Lung (tissue), 12 donors: Measurements from ENCODE around the gene TAS2R39. TPM values are rescaled to one million over a fixed set of nuclear protein-coding genes. Genes with fewer than 3 reads are reported as not detected.

Experiments used
- ATAC-seq: fragments of 200-7000 bp; cut with Tn5 transposase; one replicate; pipeline ENCODE4 v1.9.1; 2020; ENCODE audit warnings: moderate number of reproducible peaks; ENCODE audit not compliant: insufficient read depth, low FRiP score
- DNase-seq, 3 donors: peaks; one replicate each; pipeline ENCODE4 v3.0.0-alpha.2; 2013 to 2017
- H3K27ac ChIP-seq, 2 donors: one replicate each; pipeline ENCODE4 v1.5.1; 2013; ENCODE audit warnings: mild to moderate bottlenecking in 2 of 2, moderate library complexity in 2 of 2, control low read depth in 1 of 2, inconsistent platforms in 1 of 2, low read depth in 1 of 2, low read length in 1 of 2
- H3K27me3 ChIP-seq, 3 donors: one replicate each; pipeline ENCODE4 v1.5.1; 2013; ENCODE audit warnings: low read length in 2 of 3; ENCODE audit not compliant: control insufficient read depth in 3 of 3, insufficient read depth in 3 of 3
- H3K36me3 ChIP-seq, 4 donors: one replicate each; pipeline ENCODE4 v1.5.1; 2013; ENCODE audit warnings: low read length in 4 of 4, mild to moderate bottlenecking in 1 of 4, moderate library complexity in 1 of 4; ENCODE audit not compliant: control insufficient read depth in 4 of 4, insufficient read depth in 4 of 4
- H3K4me1 ChIP-seq, 5 donors: one replicate each; pipeline ENCODE4 v1.5.1; 2013; ENCODE audit warnings: low read length in 5 of 5, mild to moderate bottlenecking in 2 of 5, moderate library complexity in 1 of 5; ENCODE audit not compliant: control insufficient read depth in 5 of 5, insufficient read depth in 5 of 5
- H3K4me3 ChIP-seq: one replicate; pipeline ENCODE4 v1.5.1; 2013; ENCODE audit warnings: mild to moderate bottlenecking, control low read depth, moderate library complexity
- H3K9ac ChIP-seq, 2 donors: one replicate each; pipeline ENCODE4 v1.5.1; 2013; ENCODE audit warnings: low read length in 2 of 2, control low read depth in 1 of 2; ENCODE audit not compliant: insufficient read depth in 1 of 2
- H3K9me3 ChIP-seq, 4 donors: one replicate each; pipeline ENCODE4 v1.5.1; 2013; ENCODE audit warnings: low read length in 3 of 4, mild to moderate bottlenecking in 1 of 4, moderate library complexity in 1 of 4; ENCODE audit not compliant: control insufficient read depth in 4 of 4, insufficient read depth in 3 of 4
- WGBS, 2 donors: extraction: QIAGEN DNeasy Blood & Tissue Kit; methylation state at CpG; one replicate each; pipeline ENCODE4 v1.1.7; 2013; 5-methylcytosine and 5-hydroxymethylcytosine counted together
- polyA plus RNA-seq, 2 donors: library from polyadenylated mRNA; stranded (reverse); fragments of 200-250 nt; gene quantifications; one replicate each; pipeline ENCODE4 v1.2.1, GENCODE V29; 2013
- total RNA-seq, 2 donors: library from RNA; depleted of rRNA in 1 of 2; stranded (reverse); fragments of >200 nt in 1 of 2; gene quantifications; one replicate each; pipeline ENCODE4 v1.2.1, GENCODE V29; 2014 to 2021
- TF ChIP-seq, protein P1 (sequence below): IDR thresholded peaks from 2 replicates; pipeline ENCODE4 v1.5.1; 2012; ENCODE audit warnings: mild to moderate bottlenecking; ENCODE audit errors: control extremely low read depth, extremely low read depth
- donor health status: control.
- donor health status: control.
- donor health status: Bipolar disorder and iron deficiency.
- donor health status: healthy.
- donor health status: DM: yes; HTN: yes; CAD: no.

The TAS2R39 gene
- total and polyA plus RNA-seq, 4 donors, result not detected

DNA sequence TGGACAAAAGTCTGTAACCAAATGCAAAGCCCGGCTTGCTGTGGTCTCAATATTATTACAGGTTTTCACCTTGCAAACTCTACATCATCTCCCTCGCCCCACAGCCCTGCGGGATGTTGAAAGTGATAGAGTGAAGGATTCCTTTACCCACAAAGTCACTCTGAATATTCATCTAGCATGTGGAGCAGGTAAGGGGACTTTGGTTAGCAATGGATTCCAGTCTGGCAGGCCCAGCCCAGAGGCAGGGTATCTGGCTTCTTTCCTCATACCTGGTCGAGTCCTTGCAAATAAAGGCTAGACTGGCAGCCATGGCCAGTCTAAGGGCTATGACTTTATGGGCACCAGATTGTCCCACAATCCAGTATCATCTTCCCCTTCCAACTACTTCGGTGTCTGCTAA is 41.8 kb downstream of the TAS2R39 start:
- TF ChIP-seq, protein P1, sequence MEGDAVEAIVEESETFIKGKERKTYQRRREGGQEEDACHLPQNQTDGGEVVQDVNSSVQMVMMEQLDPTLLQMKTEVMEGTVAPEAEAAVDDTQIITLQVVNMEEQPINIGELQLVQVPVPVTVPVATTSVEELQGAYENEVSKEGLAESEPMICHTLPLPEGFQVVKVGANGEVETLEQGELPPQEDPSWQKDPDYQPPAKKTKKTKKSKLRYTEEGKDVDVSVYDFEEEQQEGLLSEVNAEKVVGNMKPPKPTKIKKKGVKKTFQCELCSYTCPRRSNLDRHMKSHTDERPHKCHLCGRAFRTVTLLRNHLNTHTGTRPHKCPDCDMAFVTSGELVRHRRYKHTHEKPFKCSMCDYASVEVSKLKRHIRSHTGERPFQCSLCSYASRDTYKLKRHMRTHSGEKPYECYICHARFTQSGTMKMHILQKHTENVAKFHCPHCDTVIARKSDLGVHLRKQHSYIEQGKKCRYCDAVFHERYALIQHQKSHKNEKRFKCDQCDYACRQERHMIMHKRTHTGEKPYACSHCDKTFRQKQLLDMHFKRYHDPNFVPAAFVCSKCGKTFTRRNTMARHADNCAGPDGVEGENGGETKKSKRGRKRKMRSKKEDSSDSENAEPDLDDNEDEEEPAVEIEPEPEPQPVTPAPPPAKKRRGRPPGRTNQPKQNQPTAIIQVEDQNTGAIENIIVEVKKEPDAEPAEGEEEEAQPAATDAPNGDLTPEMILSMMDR, result no peak
- no peak overlapping the region for H3K4me3 ChIP-seq
- peaks cover 0 to 5% (median 0%) of the 10 kb centered on the region in 3 donors for H3K27me3 ChIP-seq
- no peak overlapping the region for H3K9ac ChIP-seq
- DNase-seq, result no peak
- H3K9me3 ChIP-seq, result no peaks in the 10 kb centered on the region
- no peaks in the 10 kb centered on the region for H3K36me3 ChIP-seq
- ATAC-seq, result no peak
- no peaks in the 10 kb centered on the region for H3K4me1 ChIP-seq
- 91 to 95% methylated on average over 5 of the region's 5 CpGs for WGBS, 2 donors
- H3K27ac ChIP-seq, result no peak overlapping the region

DNA sequence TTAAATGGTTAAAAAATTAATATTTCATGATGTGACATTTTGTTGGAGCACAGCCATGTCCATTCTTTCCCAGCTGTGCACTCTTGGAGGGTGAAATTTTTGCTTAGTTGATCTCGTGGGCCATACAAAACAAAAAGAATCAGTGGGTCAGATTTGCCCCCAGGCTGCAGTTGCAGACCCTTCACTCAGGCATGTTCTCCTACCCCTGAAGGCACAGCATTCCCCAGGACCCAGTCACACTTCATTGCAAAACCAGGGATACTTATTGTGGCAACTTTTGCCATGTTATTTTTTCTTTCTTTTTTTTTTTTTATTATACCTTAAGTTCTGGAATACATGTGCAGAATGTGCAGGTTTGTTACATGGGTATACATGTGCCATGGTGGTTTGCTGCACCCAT is 44.6 kb downstream of the TAS2R39 start:
- WGBS, 2 donors, result 38 to 70% methylated on average over 1 of the region's 1 CpG
- ATAC-seq (no peak), DNase-seq (peak in 1 of 3 donors; percentile 21)
- Histone ChIP-seq H3K27ac (no peak overlapping the region), H3K4me3 (no peak overlapping the region), H3K9me3 (no peaks in the 10 kb centered on the region), H3K27me3 (peaks cover 0 to 5% (median 3%) of the 10 kb centered on the region in 3 donors), H3K36me3 (no peaks in the 10 kb centered on the region), H3K9ac (no peak overlapping the region), H3K4me1 (no peaks in the 10 kb centered on the region)
- TF ChIP-seq, protein P1, result no peak

DNA sequence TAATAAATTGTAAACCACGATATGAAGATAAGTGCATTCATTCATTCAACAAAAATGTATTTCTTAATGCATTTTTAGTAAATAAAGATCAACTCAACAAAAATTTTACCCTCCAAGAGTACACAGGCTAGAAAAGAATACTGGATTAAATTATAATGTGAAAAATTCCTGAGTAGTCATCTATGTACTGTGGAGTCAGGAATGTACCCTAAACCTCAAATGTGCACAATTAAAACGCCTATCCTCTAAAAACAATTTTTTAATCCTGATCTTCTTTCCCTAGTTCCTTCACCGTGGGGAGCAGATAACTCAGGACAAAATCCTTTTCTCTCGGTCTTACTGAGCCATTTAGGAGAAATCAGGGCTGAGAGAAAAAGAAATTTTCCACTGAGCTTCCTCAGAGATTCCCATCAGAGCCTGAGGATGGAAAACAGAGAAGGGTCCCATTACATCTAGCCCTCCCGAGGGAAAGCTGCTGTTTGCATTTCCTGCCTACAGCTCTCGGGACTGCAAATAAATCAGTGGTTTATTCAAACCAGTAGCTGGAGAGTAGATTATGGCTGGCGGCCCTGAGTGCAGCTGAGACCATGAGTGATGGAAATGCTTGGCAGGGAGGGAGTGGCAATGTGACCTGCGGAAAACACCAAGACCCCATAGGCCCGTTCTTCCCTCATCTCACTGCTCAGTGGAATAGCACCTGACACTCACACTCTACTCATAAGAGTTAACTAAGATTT is 46.0 kb downstream of the TAS2R39 start:
- H3K4me1 ChIP-seq, result no peaks in the 10 kb centered on the region
- H3K36me3 ChIP-seq, result no peaks in the 10 kb centered on the region
- peaks cover 0 to 3% (median 0%) of the 10 kb centered on the region in 3 donors for H3K27me3 ChIP-seq
- ATAC-seq (no peak), DNase-seq (peak in 2 of 3 donors; percentile 27 to 47)
- H3K27ac ChIP-seq, result no peak overlapping the region
- H3K4me3 ChIP-seq, result no peak overlapping the region
- no peak overlapping the region for H3K9ac ChIP-seq
- 58 to 71% methylated on average over 9 of the region's 9 CpGs for WGBS, 2 donors
- H3K9me3 ChIP-seq, result no peaks in the 10 kb centered on the region
- TF ChIP-seq, protein P1, result no peak
